Left ventricle myocardium inferior (tissue), 1 donor: ENCODE results near the gene DDRGK1. TPM values are rescaled to one million over a fixed set of nuclear protein-coding genes. Genes with fewer than 3 reads are reported as not detected.

Experiments
- DNase-seq: peaks from one replicate; pipeline ENCODE4 v3.0.0-alpha.2; 2020
- H3K27ac ChIP-seq: fragments of 200-600 bp; replicated peaks from 2 replicates; pipeline ENCODE4 v1.8.0; 2021
- H3K27me3 ChIP-seq: fragments of 200-600 bp; 2 replicates; pipeline ENCODE4 v1.8.0; 2021; ENCODE audit warnings: low read depth
- H3K36me3 ChIP-seq: fragments of 200-600 bp; 2 replicates; pipeline ENCODE4 v1.8.0; 2021
- H3K4me1 ChIP-seq: fragments of 200-600 bp; 2 replicates; pipeline ENCODE4 v1.8.0; 2021
- H3K4me3 ChIP-seq: fragments of 200-600 bp; 2 replicates; pipeline ENCODE4 v1.8.0; 2021; ENCODE audit warnings: mild to moderate bottlenecking, moderate library complexity
- H3K9me3 ChIP-seq: fragments of 200-600 bp; replicated peaks from 2 replicates; pipeline ENCODE4 v1.8.0; 2021
- intact Hi-C: fragments of 100-400 bp; cut with micrococcal nuclease; formaldehyde crosslinking; loops from one replicate; pipeline ENCODE4 v1.11.0; 2022
- total RNA-seq: library from RNA; stranded (reverse); fragmentation: NEBNext Ultra II Directional; extraction: Animal tissue kit (Norgen Biotek cat#: 25700); gene quantifications from one replicate; pipeline ENCODE4 v1.2.1, GENCODE V29; 2021
- TF ChIP-seq, protein P1 (sequence below): fragments of 200-600 bp; IDR thresholded peaks from 2 replicates; pipeline ENCODE4 v1.8.0; 2021; ENCODE audit warnings: antibody characterized with exemption, mild to moderate bottlenecking, borderline replicate concordance
- donor health status: DM: no; HTN: yes; CAD: no; lungs with severe emphysema.

DDRGK1 gene
- total RNA-seq, 1 donor from 2014 or later, result 30.0 TPM

DNA sequence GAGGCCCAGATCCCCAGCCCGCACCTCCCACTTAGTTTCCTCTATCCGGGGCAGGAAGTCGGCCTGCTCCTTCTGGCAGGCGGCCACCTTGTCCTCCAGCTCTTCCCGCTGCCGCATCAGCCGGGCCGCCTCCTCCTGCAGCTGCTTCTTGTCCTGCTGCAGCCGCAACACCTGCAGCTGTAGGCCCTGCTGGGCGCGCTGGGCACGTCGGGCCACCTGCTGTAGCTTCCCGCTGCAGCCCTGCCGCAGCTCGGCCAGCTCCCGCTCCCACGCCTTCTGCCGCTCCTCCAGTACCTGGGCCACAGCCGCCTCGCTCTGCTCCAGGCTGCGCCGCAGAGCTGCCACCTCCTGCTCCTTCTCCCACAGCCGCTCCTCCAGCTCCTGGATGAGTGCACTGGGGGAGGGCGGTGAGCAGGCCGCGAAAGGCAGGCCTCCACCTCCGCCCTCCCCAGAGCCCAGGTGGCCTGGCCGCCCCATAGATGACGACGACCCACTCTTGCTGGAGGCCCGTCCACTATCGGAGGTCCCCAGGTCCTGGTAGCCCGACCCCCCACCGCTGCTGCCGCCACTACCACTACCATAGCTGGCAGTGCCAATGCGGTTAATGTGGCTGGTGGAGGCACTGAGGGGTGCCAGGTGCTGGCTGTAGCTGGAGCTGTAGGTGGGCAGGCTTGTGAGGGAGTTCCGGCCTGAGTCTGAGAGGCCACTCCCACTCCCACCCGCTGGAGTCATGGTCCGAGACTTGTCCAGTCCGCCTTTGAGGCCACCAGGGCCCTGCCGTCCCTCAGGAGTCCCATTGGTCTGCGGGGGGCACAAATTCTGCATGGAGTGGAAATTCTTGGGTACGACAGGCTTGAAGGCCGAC lies 38.8 kb downstream of the DDRGK1 start:
- intact Hi-C loops, result no loop called here
- Histone ChIP-seq H3K27ac (peak overlapping the region; percentile 41), H3K36me3 (no peaks in the 10 kb centered on the region), H3K4me1 (peaks cover 22% of the 10 kb centered on the region), H3K9me3 (no peaks in the 10 kb centered on the region), H3K4me3 (peak overlapping the region; percentile 49), H3K27me3 (no peaks in the 10 kb centered on the region)
- DNase-seq, result peak; percentile 72
- TF ChIP-seq, protein P1, sequence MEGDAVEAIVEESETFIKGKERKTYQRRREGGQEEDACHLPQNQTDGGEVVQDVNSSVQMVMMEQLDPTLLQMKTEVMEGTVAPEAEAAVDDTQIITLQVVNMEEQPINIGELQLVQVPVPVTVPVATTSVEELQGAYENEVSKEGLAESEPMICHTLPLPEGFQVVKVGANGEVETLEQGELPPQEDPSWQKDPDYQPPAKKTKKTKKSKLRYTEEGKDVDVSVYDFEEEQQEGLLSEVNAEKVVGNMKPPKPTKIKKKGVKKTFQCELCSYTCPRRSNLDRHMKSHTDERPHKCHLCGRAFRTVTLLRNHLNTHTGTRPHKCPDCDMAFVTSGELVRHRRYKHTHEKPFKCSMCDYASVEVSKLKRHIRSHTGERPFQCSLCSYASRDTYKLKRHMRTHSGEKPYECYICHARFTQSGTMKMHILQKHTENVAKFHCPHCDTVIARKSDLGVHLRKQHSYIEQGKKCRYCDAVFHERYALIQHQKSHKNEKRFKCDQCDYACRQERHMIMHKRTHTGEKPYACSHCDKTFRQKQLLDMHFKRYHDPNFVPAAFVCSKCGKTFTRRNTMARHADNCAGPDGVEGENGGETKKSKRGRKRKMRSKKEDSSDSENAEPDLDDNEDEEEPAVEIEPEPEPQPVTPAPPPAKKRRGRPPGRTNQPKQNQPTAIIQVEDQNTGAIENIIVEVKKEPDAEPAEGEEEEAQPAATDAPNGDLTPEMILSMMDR, result no peak

DNA sequence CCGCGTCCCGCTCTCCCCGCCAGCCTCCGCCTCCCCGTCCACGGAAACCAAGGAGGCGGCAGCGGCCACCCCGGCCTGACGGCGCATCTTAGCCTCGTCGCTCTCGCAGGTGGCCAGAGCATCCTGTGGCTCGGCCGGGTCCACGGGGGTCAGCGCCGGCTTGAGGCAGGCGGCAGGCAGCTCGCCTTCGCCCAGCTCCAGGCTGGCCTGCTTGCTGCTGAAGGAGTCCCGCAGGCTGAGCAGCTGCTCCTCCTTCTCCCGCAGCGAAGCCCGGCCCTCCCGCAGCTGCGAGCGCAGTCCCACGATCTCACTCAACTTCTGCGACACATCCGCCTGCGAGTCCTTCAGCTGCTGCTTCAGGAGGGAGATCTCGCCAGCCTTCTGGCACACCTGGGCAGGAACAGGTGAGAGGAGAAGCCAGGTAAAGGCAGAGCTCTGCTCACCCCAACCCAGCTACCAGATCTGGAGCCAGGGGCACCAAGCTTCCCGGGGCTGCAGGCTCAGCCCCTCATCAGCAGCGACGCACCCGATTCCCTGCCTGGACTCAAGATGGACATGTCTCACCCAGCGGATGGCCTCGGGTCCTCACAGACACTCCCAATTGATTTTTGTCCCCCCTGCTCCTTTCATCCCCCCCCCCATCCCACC lies 39.6 kb downstream of the DDRGK1 start:
- intact Hi-C loops, result no loop called here
- DNase-seq, result no peak
- Histone ChIP-seq H3K27me3 (no peaks in the 10 kb centered on the region), H3K9me3 (no peaks in the 10 kb centered on the region), H3K4me1 (peaks cover 26% of the 10 kb centered on the region), H3K4me3 (peak overlapping the region; percentile 49), H3K27ac (peak overlapping the region; percentile 41), H3K36me3 (no peaks in the 10 kb centered on the region)
- TF ChIP-seq, protein P1, result no peak

DNA sequence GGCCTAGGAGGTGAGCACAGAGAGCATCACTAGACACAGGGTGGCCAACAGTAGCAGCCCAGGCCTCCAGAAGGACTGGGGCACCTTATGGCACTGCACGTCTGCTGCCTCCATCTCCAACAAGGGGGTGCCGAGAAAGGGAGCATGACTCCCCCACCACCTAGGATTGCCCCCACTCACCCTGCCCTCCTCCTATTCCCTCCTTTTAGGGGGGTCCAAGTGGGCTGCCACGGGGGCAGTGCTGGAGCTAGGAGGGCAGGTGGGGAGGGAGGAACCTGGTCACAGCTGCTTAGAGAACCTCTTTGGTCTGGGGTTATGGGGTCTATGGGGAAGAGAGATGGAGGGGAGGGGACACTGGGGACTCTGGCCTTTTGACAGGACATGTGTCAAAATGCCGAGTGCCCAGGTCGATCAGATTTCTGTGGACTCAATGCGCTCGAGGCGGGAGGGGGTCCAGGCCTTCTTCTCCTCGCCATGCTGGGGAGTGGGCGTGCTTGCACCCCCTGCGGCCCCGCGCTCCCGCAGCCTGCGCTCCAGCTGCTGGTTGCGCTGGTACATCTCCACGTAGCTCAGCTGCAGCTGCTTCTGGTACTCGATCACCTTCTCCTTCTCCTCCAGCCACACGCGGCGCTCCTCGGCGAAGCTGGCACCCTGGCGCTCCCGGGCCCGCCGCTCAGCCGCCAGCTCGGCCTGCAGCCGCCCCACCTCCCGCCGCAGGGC lies 40.3 kb downstream of the DDRGK1 start:
- no peak for DNase-seq
- H3K4me3 ChIP-seq, result peak overlapping the region; percentile 49
- TF ChIP-seq, protein P1, result no peak
- no peak overlapping the region for H3K27ac ChIP-seq
- H3K36me3 ChIP-seq, result no peaks in the 10 kb centered on the region
- intact Hi-C loops, result no loop called here
- no peaks in the 10 kb centered on the region for H3K9me3 ChIP-seq
- H3K27me3 ChIP-seq, result no peaks in the 10 kb centered on the region
- H3K4me1 ChIP-seq, result peaks cover 33% of the 10 kb centered on the region

DNA sequence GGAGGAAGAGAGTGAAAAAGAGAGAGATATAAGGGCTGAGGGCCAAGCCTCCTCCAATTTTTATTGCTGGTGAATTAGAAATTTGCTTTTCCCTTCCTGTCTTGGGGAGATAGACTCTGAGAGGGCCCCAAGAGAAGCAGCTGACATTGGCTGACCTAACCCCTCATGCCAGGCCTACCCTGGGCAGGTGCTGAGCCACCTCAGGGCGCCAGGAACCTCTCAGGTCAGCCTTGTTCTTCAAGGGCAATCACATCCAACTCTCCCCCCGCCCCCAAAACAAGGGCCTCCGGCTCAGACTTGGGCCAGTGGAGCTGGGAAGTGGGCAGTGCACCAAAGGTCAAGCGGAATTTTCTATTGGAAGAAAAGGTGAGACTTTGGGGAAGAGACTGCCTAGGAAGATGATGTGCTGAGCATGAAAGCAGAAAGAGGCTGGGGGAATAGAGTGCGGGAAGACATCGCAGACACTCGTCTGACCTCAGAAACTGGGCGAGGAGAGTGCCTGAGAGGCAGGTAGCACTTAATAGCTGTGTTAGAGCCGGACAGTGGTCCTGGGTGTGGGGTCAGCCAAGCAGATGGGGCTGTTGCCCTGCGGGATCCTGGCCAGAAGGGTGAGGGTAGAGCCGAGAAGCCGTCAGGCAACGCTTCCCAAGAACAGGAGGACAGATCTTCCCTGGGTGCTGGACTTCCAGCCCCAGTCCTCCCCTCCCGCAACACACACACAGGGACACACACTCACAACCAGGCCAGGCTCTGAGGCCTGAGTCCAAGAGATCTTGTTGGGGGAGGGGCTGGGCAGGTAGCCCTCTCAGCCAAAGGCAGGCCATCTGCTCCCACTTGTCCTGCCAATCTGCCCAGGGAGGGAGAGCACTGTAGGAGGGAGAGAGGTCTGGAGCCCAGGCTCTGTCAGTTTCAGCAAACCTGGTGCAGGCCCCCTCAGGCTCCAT lies 41.1 kb downstream of the DDRGK1 start:
- H3K4me1 ChIP-seq, result peaks cover 41% of the 10 kb centered on the region
- intact Hi-C loops, result no loop called here
- H3K4me3 ChIP-seq, result no peak overlapping the region
- no peak for DNase-seq
- TF ChIP-seq, protein P1, result no peak
- peak overlapping the region; percentile 8 for H3K27ac ChIP-seq
- H3K36me3 ChIP-seq, result no peaks in the 10 kb centered on the region
- H3K27me3 ChIP-seq, result no peaks in the 10 kb centered on the region
- no peaks in the 10 kb centered on the region for H3K9me3 ChIP-seq

DNA sequence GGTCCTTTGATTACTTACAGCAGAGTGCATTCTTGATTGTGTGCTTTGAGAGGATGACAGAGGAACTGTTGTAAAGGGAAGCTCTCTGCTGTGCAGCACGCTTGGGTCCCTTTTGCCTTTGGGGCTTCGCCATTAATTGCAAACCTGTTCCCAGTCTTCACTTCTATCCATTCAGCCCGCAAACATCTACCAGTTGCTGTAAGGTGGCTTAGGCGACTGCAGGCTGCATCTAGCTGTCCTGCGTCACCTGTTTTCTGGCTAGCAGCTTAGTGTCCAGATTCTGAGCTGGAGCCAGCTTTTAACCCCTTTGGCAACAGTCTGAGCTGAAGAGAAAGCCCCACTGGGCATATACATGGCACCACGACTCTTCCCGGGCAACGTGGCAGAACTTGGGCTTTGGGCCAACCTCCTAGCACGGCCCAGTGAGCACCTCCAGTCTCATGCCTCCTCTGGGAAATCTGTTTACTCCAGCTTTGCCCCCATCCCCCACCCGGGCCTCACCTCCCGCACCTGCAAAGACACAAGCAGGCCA lies 42.3 kb downstream of the DDRGK1 start:
- intact Hi-C loops, result no loop called here
- H3K27ac ChIP-seq, result no peak overlapping the region

More for the DNA sequence above, 42.3 kb downstream of the DDRGK1 start:
- no peaks in the 10 kb centered on the region for H3K36me3 ChIP-seq
- H3K27me3 ChIP-seq, result no peaks in the 10 kb centered on the region
- H3K4me1 ChIP-seq, result peaks cover 46% of the 10 kb centered on the region
- H3K9me3 ChIP-seq, result no peaks in the 10 kb centered on the region
- TF ChIP-seq, protein P1, result no peak
- DNase-seq, result no peak
- H3K4me3 ChIP-seq, result no peak overlapping the region
